Myocyte (in vitro differentiated cells): Measurements from ENCODE around the gene WFDC8. TPM values are rescaled to one million over a fixed set of nuclear protein-coding genes. Genes with fewer than 3 reads are reported as not detected.
"Not testable (repeated sequence)": the region's sequence is repeated elsewhere in the genome, so short reads cannot be mapped to it uniquely, and the experiment has no call there.

Source experiments
- DNase-seq: peaks from one replicate; pipeline ENCODE4 v3.0.0-alpha.2; 2012; ENCODE audit warnings: low read depth
- polyA plus RNA-seq: library from polyadenylated mRNA; unstranded; fragments of >200 nt; gene quantifications from one replicate; pipeline ENCODE4 v1.2.1, GENCODE V29; 2012; ENCODE audit warnings: missing spikeins
- total RNA-seq: library from RNA; depleted of rRNA; stranded (reverse); fragments of >200 nt; gene quantifications from 2 replicates; pipeline ENCODE4 v1.2.3, GENCODE V29; 2014

WFDC8 gene
- total RNA-seq = not detected in 2 replicates
- not detected for polyA plus RNA-seq

- no peak for DNase-seq
Observed at GRCh38 chr20:45579184-45579583, at the start of gene WFDC8. Gene WFDC8 (minus strand): TSS chr20:45579284. CDS start chr20:45579247, 37 bp downstream.

GRCh38 chr20:45626540-45626939, 47.5 kb upstream of the WFDC8 start:
- no peak for DNase-seq

- no peak for DNase-seq
Observed at GRCh38 chr20:45621593-45621992, 42.5 kb upstream of the WFDC8 start.

GRCh38 chr20:45617591-45617990, 38.5 kb upstream of the WFDC8 start:
- DNase-seq = no peak

- DNase-seq = no peak
Observed at GRCh38 chr20:45612314-45612713, 33.2 kb upstream of the WFDC8 start.

GRCh38 chr20:45611054-45611453, 32.0 kb upstream of the WFDC8 start:
- peak; percentile 80 for DNase-seq

- DNase-seq = no peak
Observed at GRCh38 chr20:45607810-45608209, 28.7 kb upstream of the WFDC8 start.

GRCh38 chr20:45595235-45595634, 16.2 kb upstream of the WFDC8 start:
- DNase-seq = no peak

- no peak for DNase-seq
Observed at GRCh38 chr20:45593498-45593897, 14.4 kb upstream of the WFDC8 start.

- DNase-seq = peak; percentile 70
Observed at GRCh38 chr20:45592574-45593189, 13.6 kb upstream of the WFDC8 start.

- DNase-seq = no peak
Observed at GRCh38 chr20:45589725-45590124, 10.6 kb upstream of the WFDC8 start.

GRCh38 chr20:45588800-45589199, 9.7 kb upstream of the WFDC8 start:
- peak; percentile 7 for DNase-seq

- peak; percentile 45 for DNase-seq
Observed at GRCh38 chr20:45585986-45586385, 6.9 kb upstream of the WFDC8 start.

GRCh38 chr20:45584294-45584693, 5.2 kb upstream of the WFDC8 start:
- not testable (repeated sequence) for DNase-seq

GRCh38 chr20:45583502-45583901, 4.4 kb upstream of the WFDC8 start:
- DNase-seq = no peak

GRCh38 chr20:45581702-45582101, 2.6 kb upstream of the WFDC8 start:
- DNase-seq = no peak

GRCh38 chr20:45578231-45578630, 853 bp downstream of the WFDC8 start:
- no peak for DNase-seq

GRCh38 chr20:45576995-45577394, 2.1 kb downstream of the WFDC8 start:
- no peak for DNase-seq

- no peak for DNase-seq
Observed at GRCh38 chr20:45575931-45576330, 3.2 kb downstream of the WFDC8 start.

GRCh38 chr20:45569650-45570049, 9.4 kb downstream of the WFDC8 start:
- DNase-seq = not testable (repeated sequence)

GRCh38 chr20:45564760-45565276, 14.3 kb downstream of the WFDC8 start:
- no peak for DNase-seq

GRCh38 chr20:45555198-45555597, 23.9 kb downstream of the WFDC8 start:
- DNase-seq = no peak

- DNase-seq = no peak
Observed at GRCh38 chr20:45552456-45552855, 26.6 kb downstream of the WFDC8 start.
